Stimulated activated CD8-positive, alpha-beta memory T cell treated with anti-CD3 and anti-CD28 coated beads, Interleukin-7, amount 100 ng/mL, for 48 hours (primary cell): ENCODE data around the gene GDAP1L1.
"Not testable (repeated sequence)": the region's sequence is repeated elsewhere in the genome, so short reads cannot be mapped to it uniquely, and the experiment has no call there.

ENCODE experiments used
- DNase-seq, 2 donors: peaks; one replicate each; pipeline ENCODE4 v3.0.0-alpha.2; 2020; ENCODE audit warnings: low read depth in 1 of 2; ENCODE audit errors: extremely low read depth in 1 of 2

Gene GDAP1L1

GRCh38 chr20:44219170-44219730 is 27.9 kb upstream of the GDAP1L1 start:
- no peak for DNase-seq

GRCh38 chr20:44219791-44220190 is 27.3 kb upstream of the GDAP1L1 start:
- DNase-seq = no peak

GRCh38 chr20:44221368-44221954 is 25.6 kb upstream of the GDAP1L1 start:
- no peak for DNase-seq

- no peak for DNase-seq
Observed at GRCh38 chr20:44222027-44222426, 25.1 kb upstream of the GDAP1L1 start.

GRCh38 chr20:44222633-44223368 is 24.3 kb upstream of the GDAP1L1 start:
- DNase-seq = no peak

- no peak for DNase-seq
Observed at GRCh38 chr20:44223721-44224120, 23.4 kb upstream of the GDAP1L1 start.

- no peak for DNase-seq
Observed at GRCh38 chr20:44224637-44225036, 22.5 kb upstream of the GDAP1L1 start.

- no peak for DNase-seq
Observed at GRCh38 chr20:44228465-44229258, 18.4 kb upstream of the GDAP1L1 start.

- no peak for DNase-seq
Observed at GRCh38 chr20:44231193-44231592, 15.9 kb upstream of the GDAP1L1 start.

- DNase-seq = no peak
Observed at GRCh38 chr20:44231713-44232468, 15.2 kb upstream of the GDAP1L1 start.

- DNase-seq = not testable (repeated sequence)
Observed at GRCh38 chr20:44232469-44232856, 14.6 kb upstream of the GDAP1L1 start.

- DNase-seq = no peak
Observed at GRCh38 chr20:44233436-44234016, 13.6 kb upstream of the GDAP1L1 start.

- DNase-seq = no peak
Observed at GRCh38 chr20:44234566-44235317, 12.4 kb upstream of the GDAP1L1 start.

- no peak for DNase-seq
Observed at GRCh38 chr20:44235702-44236101, 11.4 kb upstream of the GDAP1L1 start.

GRCh38 chr20:44236840-44237239 is 10.3 kb upstream of the GDAP1L1 start:
- not testable (repeated sequence) for DNase-seq

- DNase-seq = no peak
Observed at GRCh38 chr20:44241796-44242195, 5.3 kb upstream of the GDAP1L1 start.

- DNase-seq = no peak
Observed at GRCh38 chr20:44245977-44246376, 1.1 kb upstream of the GDAP1L1 start.

GRCh38 chr20:44247586-44248409 is 690 bp downstream of the GDAP1L1 start:
- DNase-seq = no peak

- DNase-seq = no peak
Observed at GRCh38 chr20:44248410-44248759, 1.3 kb downstream of the GDAP1L1 start.
